HCT116 (cell line): ENCODE data around the gene CCL16. TPM values are rescaled to one million over a fixed set of nuclear protein-coding genes. Genes with fewer than 3 reads are reported as not detected.

ENCODE experiments used
- ATAC-seq: fragments of 200-7000 bp; cut with Tn5 transposase; 2 replicates; pipeline ENCODE4 v1.9.1; 2020; ENCODE audit warnings: mild to moderate bottlenecking, moderate library complexity
- BruUV-seq: library from RNA; stranded (reverse); fragments of 400-500 nt; replicated peaks from 2 replicates; lab custom pipeline; 2021; lab: Mats Ljungman, UMichigan
- CTCF ChIA-PET: fragments of 300-600 bp; sonication (Branson Sonifier 250); formaldehyde crosslinking; loops from one replicate; lab custom pipeline; 2021; ENCODE audit warnings: antibody characterized with exemption; lab: Charles Lee
- POLR2A ChIA-PET: fragments of 300-600, 350-600 bp; sonication (Branson Sonifier 250); formaldehyde crosslinking; loops from one replicate; lab custom pipeline; 2021; ENCODE audit warnings: antibody characterized with exemption; lab: Charles Lee
- RAD21 ChIA-PET, 2 experiments: fragments of 300-600 bp; sonication (Branson Sonifier 250); formaldehyde crosslinking; loops; one replicate each; lab custom pipeline; 2023; ENCODE audit warnings: low total read pairs in 2 of 2; ENCODE audit not compliant: uncharacterized antibody in 2 of 2, unreplicated experiment in 2 of 2, low non-redundant PET in 1 of 2; lab: Charles Lee
- DNase-seq: peaks from one replicate; pipeline ENCODE4 v3.0.0-alpha.2; 2010; ENCODE audit warnings: low read depth, low spot score
- H2AFZ ChIP-seq: fragments of 200-600 bp; shearing (Covaris generic), sonication (generic); 2 replicates; pipeline ENCODE4 v1.6.1; 2017; ENCODE audit warnings: low read depth, mixed run types, mixed read lengths, antibody characterized with exemption, low read length; ENCODE audit not compliant: poor library complexity, severe bottlenecking
- H3K27ac ChIP-seq: 2 replicates; pipeline ENCODE4 v1.5.1; 2012; ENCODE audit warnings: low read depth, low read length
- H3K27me3 ChIP-seq: fragments of 200-600 bp; sonication (generic); 2 replicates; pipeline ENCODE4 v1.6.1; 2016; ENCODE audit warnings: mixed run types, low read length, mixed read lengths; ENCODE audit not compliant: insufficient read depth
- H3K36me3 ChIP-seq, 2 experiments: fragments of 200-500 bp in 1 of 2; fragments of 200-600 bp in 1 of 2; sonication (Bioruptor generic) in 1 of 2; sonication (generic) in 1 of 2; 2 replicates each; pipeline versions ENCODE4 v1.5.1 to v1.6.1; 2014 to 2016; ENCODE audit warnings: low read length in 2 of 2, inconsistent platforms in 1 of 2, mixed read lengths in 1 of 2, mixed run types in 1 of 2; ENCODE audit not compliant: insufficient read depth in 2 of 2, control insufficient read depth in 1 of 2
- H3K4me1 ChIP-seq, 2 experiments: fragments of 200-600 bp in 1 of 2; sonication (generic) in 1 of 2; 2 replicates each; pipeline versions ENCODE4 v1.5.1 to v1.6.1; 2012 to 2017; ENCODE audit warnings: low read length in 2 of 2, inconsistent platforms in 1 of 2, mild to moderate bottlenecking in 1 of 2, mixed read lengths in 1 of 2, mixed run types in 1 of 2, moderate library complexity in 1 of 2; ENCODE audit not compliant: insufficient read depth in 2 of 2, control insufficient read depth in 1 of 2
- H3K4me2 ChIP-seq: fragments of 200-600 bp; sonication (generic); 2 replicates; pipeline ENCODE4 v1.6.1; 2017; ENCODE audit warnings: mixed run types, low read length, mixed read lengths
- H3K4me3 ChIP-seq, 2 experiments: fragments of 200-600 bp in 1 of 2; sonication (generic) in 1 of 2; replicated peaks in 1 of 2; 2 replicates each; pipeline ENCODE4 v1.5.1; 2011 to 2016; ENCODE audit warnings: low read length in 2 of 2, control low read depth in 1 of 2, low read depth in 1 of 2, mild to moderate bottlenecking in 1 of 2, mixed read lengths in 1 of 2, mixed run types in 1 of 2
- H3K79me2 ChIP-seq: fragments of 200-600 bp; sonication (generic); 2 replicates; pipeline ENCODE4 v1.6.1; 2017; ENCODE audit warnings: mild to moderate bottlenecking, mixed run types, low read length, moderate library complexity, mixed read lengths; ENCODE audit not compliant: insufficient read depth
- H3K9ac ChIP-seq: fragments of 200-600 bp; sonication (generic); 2 replicates; pipeline ENCODE4 v1.6.1; 2016; ENCODE audit warnings: low read length, mixed read lengths
- H3K9me2 ChIP-seq: fragments of 200-600 bp; sonication (generic), shearing (Covaris generic); 2 replicates; pipeline ENCODE4 v1.6.1; 2017; ENCODE audit warnings: mixed run types, mild to moderate bottlenecking, moderate library complexity; ENCODE audit not compliant: insufficient read depth
- H3K9me3 ChIP-seq, 2 experiments: fragments of 200-500 bp in 1 of 2; fragments of 200-600 bp in 1 of 2; sonication (Bioruptor generic) in 1 of 2; sonication (generic) in 1 of 2; 2 replicates each; pipeline ENCODE4 v1.6.1; 2014 to 2017; ENCODE audit warnings: low read length in 2 of 2, mixed read lengths in 2 of 2, inconsistent platforms in 1 of 2, low read depth in 1 of 2, mild to moderate bottlenecking in 1 of 2, mixed run types in 1 of 2, moderate library complexity in 1 of 2; ENCODE audit not compliant: control insufficient read depth in 1 of 2, insufficient read depth in 1 of 2
- H4K20me1 ChIP-seq: fragments of 200-600 bp; sonication (generic), shearing (Covaris generic); 2 replicates; pipeline ENCODE4 v1.6.1; 2017; ENCODE audit warnings: mixed run types, mild to moderate bottlenecking, moderate library complexity; ENCODE audit not compliant: insufficient read depth
- CEBPB ChIP-seq: IDR thresholded peaks from 2 replicates; pipeline ENCODE4 v1.6.1; 2012; ENCODE audit warnings: low read depth
- ELF1 ChIP-seq: IDR thresholded peaks from 2 replicates; pipeline ENCODE4 v1.6.1; 2012; ENCODE audit warnings: low read depth, borderline replicate concordance
- EZH2 ChIP-seq: fragments of 200-600 bp; sonication (generic); IDR thresholded peaks from 2 replicates; pipeline ENCODE4 v1.6.1; 2017; ENCODE audit warnings: antibody characterized with exemption, mixed run types
- EZH2phosphoT487 ChIP-seq: fragments of 200-600 bp; IDR thresholded peaks from 2 replicates; pipeline ENCODE4 v1.6.1; 2018; ENCODE audit warnings: antibody characterized with exemption, borderline replicate concordance
- FOSL1 ChIP-seq: IDR thresholded peaks from 2 replicates; pipeline ENCODE4 v1.6.1; 2012; ENCODE audit warnings: low read depth
- RAD21 ChIP-seq: IDR thresholded peaks from 2 replicates; pipeline ENCODE4 v1.6.1; 2012; ENCODE audit warnings: low read depth, mild to moderate bottlenecking
- SIN3A ChIP-seq: IDR thresholded peaks from 2 replicates; pipeline ENCODE4 v1.6.1; 2012; ENCODE audit warnings: low read depth
- SP1 ChIP-seq: IDR thresholded peaks from 2 replicates; pipeline ENCODE4 v1.6.1; 2012; ENCODE audit warnings: low read depth
- TCF7L2 ChIP-seq: IDR thresholded peaks from 2 replicates; pipeline ENCODE4 v1.7.0; 2011; ENCODE audit warnings: borderline replicate concordance, inconsistent platforms; ENCODE audit not compliant: insufficient read depth, insufficient read length; ENCODE audit errors: extremely low read depth
- ZFX ChIP-seq: fragments of 450-650 bp; IDR thresholded peaks from 2 replicates; pipeline ENCODE4 v1.6.1; 2017
- ZNF274 ChIP-seq: fragments of 200-500 bp; sonication (Bioruptor generic); IDR thresholded peaks from 2 replicates; pipeline ENCODE4 v1.6.1; 2014; ENCODE audit warnings: mild to moderate bottlenecking, low read depth, low read length, inconsistent platforms
- intact Hi-C: fragments of 100-400 bp; cut with micrococcal nuclease; formaldehyde crosslinking; loops from 2 replicates; pipeline ENCODE4 v1.10.0; 2022
- total RNA-seq: library from RNA; stranded (reverse); gene quantifications from one replicate; pipeline ENCODE4 v1.2.1, GENCODE V29; 2021; ENCODE audit not compliant: unreplicated experiment
- TF ChIP-seq, protein P1 (sequence below): IDR thresholded peaks from 2 replicates; pipeline ENCODE4 v1.6.1; 2012
- TF ChIP-seq, protein P2 (sequence below): IDR thresholded peaks from 2 replicates; pipeline ENCODE4 v1.6.1; 2012

The CCL16 gene
- total RNA-seq, 1 experiment from 2014 or later: not detected

DNA sequence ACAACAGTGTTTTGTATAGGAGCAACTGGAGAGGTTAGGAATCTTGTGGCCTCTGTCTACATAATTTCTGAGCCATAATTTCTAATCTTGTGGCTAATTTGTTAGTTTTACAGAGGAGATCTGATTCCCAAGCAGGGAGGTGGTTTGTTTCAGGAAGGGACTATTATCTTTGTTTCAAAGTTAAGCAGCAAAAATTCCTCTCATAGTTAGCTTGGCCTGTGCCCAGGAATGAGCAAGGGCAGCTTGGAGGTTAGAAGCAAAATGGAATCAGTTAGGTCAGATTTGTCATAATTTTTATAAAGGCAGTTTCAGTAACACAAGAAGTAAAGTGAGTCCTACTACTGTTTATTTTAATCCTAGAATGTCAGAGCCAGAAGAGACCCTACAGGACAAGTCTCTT lies 48.7 kb downstream of the CCL16 start:
- no peak for DNase-seq
- Histone ChIP-seq H2AFZ (no peak overlapping the region), H3K4me3 (no peak overlapping the region), H3K36me3 (no peaks in the 10 kb centered on the region), H3K4me2 (no peak overlapping the region), H4K20me1 (no peaks in the 10 kb centered on the region), H3K4me1 (peaks cover 9 to 28% of the 10 kb centered on the region in 2 experiments), H3K9me3 (no peaks in the 10 kb centered on the region), H3K9ac (no peak overlapping the region), H3K79me2 (no peaks in the 10 kb centered on the region), H3K27me3 (no peaks in the 10 kb centered on the region), H3K9me2 (no peaks in the 10 kb centered on the region), H3K27ac (no peak overlapping the region)
- BruUV-seq: no TSS peak
- TF ChIP-seq TCF7L2 (no peak), SP1 (no peak), FOSL1 (no peak), ZFX (no peak), CEBPB (no peak)
- TF ChIP-seq, protein P1, sequence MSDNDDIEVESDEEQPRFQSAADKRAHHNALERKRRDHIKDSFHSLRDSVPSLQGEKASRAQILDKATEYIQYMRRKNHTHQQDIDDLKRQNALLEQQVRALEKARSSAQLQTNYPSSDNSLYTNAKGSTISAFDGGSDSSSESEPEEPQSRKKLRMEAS: no peak
- ChIA-PET POLR2A (no interaction called here), RAD21 (no interaction called here), CTCF (no interaction called here)
- no peak for ATAC-seq
- intact Hi-C loops: no loop called here

DNA sequence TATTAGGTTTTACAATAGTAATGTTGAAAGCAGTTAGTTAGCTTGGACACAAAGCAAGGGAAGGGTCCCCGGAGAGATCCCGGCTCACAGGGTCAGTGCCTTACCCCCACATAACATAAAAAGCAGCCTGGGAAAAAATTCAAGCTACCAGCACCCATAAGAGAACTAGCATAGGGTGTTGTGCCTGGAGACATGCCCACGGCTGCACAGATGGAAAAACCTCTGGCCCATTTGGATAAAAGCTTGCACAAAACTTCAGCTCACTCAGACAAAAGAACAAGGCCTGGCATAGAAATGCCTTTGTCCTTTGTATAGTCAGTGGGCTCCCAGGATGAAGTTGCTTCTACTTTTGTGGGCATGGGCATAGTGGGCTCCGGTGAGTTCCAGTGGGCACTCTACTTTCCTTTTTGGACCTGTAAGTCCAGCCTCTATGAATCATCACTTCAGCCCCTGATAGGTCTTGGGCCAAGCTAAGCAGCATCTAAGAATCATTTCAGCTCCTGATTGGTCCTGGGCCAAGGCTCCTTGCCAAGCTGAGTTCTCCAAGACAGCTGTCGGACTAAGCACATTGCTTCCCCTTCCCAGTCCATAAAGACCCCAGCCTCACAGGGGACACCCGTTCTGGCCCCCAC lies 49.4 kb downstream of the CCL16 start:
- DNase-seq (no peak), ATAC-seq (no peak)
- H3K27ac ChIP-seq: no peak overlapping the region
- no TSS peak for BruUV-seq
- no peaks in the 10 kb centered on the region for H3K9me2 ChIP-seq
- no peaks in the 10 kb centered on the region for H3K36me3 ChIP-seq
- H3K79me2 ChIP-seq: no peaks in the 10 kb centered on the region
- H3K4me3 ChIP-seq: no peak overlapping the region
- peak overlapping the region; percentile 89 for H2AFZ ChIP-seq
- CTCF ChIA-PET: no interaction called here
- H3K27me3 ChIP-seq: no peaks in the 10 kb centered on the region
- H3K4me1 ChIP-seq: peaks cover 9 to 28% of the 10 kb centered on the region in 2 experiments
- H3K9ac ChIP-seq: no peak overlapping the region
- RAD21 ChIA-PET: no interaction called here
- no peak for TF ChIP-seq ELF1
- TF ChIP-seq SIN3A: no peak
- TF ChIP-seq RAD21: no peak
- TF ChIP-seq, protein P2, sequence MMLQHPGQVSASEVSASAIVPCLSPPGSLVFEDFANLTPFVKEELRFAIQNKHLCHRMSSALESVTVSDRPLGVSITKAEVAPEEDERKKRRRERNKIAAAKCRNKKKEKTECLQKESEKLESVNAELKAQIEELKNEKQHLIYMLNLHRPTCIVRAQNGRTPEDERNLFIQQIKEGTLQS: no peak
- TF ChIP-seq ZNF274: no peak
- no peak for TF ChIP-seq EZH2
- no peak for TF ChIP-seq EZH2phosphoT487
- intact Hi-C loops: no loop called here
- no peaks in the 10 kb centered on the region for H3K9me3 ChIP-seq
- no peak overlapping the region for H3K4me2 ChIP-seq
- no peaks in the 10 kb centered on the region for H4K20me1 ChIP-seq
- POLR2A ChIA-PET: no interaction called here
